Testis (tissue), 2 donors: ENCODE measurements around the gene UPP1.

ENCODE experiments used
- POLR2A ChIP-seq: fragments of 450-650 bp; IDR thresholded peaks from one replicate; pipeline ENCODE4 v1.6.1; 2017; ENCODE audit warnings: antibody characterized with exemption, mild to moderate bottlenecking, moderate library complexity
- TF ChIP-seq, protein P1 (sequence below), 3 experiments: fragments of 450-650 bp in 2 of 3; fragments of 200-600 bp in 1 of 3; sonication (generic) in 1 of 3; IDR thresholded peaks; one replicate each; pipeline ENCODE4 v1.5.1; 2016 to 2019; ENCODE audit warnings: antibody characterized with exemption in 3 of 3, mild to moderate bottlenecking in 2 of 3, moderate library complexity in 1 of 3

DNA sequence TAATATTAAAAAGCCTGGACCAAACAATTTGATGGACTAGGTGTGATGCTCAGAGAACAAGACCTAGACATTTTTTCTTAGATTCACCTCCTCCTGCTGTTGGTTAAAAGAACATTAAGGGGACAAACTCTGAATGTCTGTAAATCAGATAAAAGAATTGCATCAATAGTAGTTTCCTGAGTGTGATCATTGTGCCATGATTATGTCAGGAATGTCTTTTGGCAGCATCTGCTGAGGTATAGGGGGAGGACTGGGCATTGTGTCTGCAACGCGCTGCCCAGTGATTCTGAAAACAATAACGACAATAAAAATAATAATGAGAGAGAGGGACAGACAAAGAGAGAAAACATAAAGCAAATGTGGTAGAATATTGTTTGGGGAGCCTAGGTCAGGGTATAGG lies 46.8 kb upstream of the UPP1 start:
- TF ChIP-seq, protein P1, sequence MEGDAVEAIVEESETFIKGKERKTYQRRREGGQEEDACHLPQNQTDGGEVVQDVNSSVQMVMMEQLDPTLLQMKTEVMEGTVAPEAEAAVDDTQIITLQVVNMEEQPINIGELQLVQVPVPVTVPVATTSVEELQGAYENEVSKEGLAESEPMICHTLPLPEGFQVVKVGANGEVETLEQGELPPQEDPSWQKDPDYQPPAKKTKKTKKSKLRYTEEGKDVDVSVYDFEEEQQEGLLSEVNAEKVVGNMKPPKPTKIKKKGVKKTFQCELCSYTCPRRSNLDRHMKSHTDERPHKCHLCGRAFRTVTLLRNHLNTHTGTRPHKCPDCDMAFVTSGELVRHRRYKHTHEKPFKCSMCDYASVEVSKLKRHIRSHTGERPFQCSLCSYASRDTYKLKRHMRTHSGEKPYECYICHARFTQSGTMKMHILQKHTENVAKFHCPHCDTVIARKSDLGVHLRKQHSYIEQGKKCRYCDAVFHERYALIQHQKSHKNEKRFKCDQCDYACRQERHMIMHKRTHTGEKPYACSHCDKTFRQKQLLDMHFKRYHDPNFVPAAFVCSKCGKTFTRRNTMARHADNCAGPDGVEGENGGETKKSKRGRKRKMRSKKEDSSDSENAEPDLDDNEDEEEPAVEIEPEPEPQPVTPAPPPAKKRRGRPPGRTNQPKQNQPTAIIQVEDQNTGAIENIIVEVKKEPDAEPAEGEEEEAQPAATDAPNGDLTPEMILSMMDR (IDR thresholded peaks at IDR 0.05): no peak
- no peak for TF ChIP-seq POLR2A
